KG1 (cell line): ENCODE results near the gene EPN2.
A peak's percentile ranks its signal among the peaks of the same experiment; 100 is the strongest.

Source experiments
- DNase-seq: peaks from one replicate; lab custom pipeline; 2025; lab: John Stamatoyannopoulos, UW

The EPN2 gene

GRCh38 chr17:19365833-19366636, 128.9 kb downstream of the EPN2 start:
- DNase-seq: no peak

- no peak for DNase-seq
These were observed 129.4 kb downstream of the EPN2 start for GRCh38 chr17:19366637-19366972.

DNA sequence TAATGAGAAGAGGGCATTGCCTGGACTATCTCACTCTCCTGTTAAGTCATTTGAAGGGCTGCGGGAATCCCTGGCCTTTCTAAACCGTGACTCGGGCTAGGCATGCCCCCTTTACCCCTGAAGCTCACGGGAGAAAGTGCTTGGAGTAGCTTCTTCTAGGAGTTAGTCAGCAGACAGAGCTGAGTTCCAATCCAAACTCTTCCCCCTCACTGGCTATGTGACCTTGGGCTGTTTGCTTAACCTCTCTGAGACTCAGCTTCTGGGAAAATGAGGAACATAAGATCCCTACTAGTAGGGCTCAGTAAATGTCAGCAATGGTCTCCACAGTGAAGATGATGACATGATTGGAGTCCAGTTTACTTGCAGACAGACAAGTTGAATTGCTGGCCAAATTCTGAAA, 131.1 kb downstream of the EPN2 start:
- DNase-seq: no peak

- DNase-seq: no peak
These were observed 132.1 kb downstream of the EPN2 start for GRCh38 chr17:19369107-19369778.

- DNase-seq: no peak
These were observed 132.8 kb downstream of the EPN2 start for GRCh38 chr17:19369846-19370492.

- no peak for DNase-seq
These were observed 133.4 kb downstream of the EPN2 start for GRCh38 chr17:19370493-19370960.

DNA sequence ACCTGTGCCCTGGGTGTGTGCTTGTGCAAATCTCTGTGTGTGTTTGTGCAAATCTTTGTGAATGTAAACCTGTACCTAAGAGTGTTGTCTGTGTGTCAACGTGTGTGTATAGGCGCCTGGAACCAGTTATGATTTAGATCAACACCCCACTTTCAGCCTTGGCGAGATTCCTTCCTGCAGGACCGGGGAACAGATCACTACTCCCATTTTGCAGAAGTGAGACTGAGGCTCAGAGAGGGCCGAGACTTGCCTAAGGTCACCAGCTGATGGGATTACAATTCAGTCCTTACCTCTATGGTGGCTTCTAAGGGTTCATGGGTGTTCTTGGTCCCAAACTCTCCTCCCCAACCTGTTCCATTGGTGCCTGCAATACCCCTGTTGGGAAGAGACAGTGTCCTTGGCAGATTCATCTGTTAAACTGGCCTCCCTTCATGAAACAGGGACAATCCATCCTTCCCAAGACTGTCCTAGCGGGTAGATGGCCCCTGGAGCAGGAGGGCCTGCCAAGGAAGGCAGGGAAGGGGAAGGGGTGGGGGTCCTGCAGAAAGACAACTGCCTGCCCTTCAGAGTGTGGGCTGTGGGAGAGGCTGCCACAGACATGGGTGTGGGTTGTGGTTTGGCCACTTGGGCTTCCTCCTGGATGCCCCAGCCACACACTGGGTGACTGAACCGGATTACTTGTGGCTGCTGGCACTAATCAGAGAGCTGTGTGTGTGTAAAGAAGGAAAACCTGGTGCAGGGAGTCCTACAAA, 134.3 kb downstream of the EPN2 start:
- no peak for DNase-seq

DNA sequence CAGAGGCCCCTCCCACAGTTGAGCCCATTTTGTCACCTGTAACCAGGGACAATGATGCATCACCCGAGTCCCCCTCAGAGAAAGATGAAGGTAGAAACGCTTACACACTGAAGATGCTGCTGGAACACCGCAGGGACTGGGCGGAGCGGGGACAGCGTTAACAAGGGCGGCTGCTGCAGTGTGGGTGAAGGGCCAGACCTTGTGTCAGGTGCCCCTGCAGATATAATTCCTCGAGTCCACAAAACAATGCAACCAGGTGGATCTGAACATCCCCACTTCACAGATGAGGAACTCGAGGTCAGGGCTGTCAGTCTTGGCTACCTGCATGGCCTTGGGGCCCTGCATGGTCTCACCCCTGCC, 134.8 kb downstream of the EPN2 start:
- DNase-seq: no peak

DNA sequence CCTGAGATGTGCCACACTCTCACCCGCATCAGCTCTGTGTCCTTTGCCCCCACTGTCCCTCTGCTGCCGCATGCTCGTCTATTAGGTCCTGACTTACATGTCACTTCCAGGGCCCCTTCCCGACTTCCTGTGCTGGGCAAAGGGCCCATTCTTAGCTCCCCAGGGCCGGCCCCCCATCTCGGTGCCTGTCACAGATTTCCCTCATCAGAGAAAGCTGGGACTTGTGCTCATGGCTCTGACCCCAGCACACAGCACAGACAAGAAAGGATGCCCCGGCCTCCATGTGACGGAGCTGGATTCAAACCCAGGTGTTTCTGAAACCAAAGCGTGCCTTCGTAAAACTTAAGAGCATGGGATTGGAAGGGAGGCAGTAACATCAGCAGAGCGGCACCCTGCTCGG, 135.3 kb downstream of the EPN2 start:
- DNase-seq: no peak

DNA sequence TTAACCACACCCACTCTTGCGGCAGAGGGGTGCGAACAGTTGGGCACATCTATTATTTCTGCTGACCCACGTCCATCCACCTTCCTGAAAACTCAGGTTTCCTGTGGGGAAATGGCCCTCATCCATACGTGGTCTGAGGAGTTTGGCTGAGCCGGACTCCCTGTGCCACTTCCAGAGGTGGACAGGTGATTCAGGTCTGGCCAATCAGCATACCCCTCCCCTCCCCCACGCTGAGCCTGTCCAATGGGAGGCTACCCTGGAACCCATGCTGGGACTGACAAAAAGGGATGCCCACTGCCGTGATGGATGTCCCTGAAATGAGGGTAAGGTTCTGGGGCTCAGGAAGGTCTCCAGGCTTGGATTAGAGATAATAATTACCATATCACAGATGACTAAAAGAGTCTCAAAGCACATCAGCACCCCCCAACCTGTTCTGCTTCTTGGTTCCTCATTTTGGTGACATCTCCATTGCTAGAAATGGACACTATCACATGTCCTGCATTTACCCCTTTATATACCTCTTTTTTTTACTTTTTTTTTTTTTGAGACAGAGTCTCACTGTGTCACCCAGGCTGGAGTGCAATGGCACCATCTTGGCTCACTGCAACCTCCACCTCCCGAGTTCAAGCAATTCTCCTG, 135.8 kb downstream of the EPN2 start:
- DNase-seq: no peak

DNA sequence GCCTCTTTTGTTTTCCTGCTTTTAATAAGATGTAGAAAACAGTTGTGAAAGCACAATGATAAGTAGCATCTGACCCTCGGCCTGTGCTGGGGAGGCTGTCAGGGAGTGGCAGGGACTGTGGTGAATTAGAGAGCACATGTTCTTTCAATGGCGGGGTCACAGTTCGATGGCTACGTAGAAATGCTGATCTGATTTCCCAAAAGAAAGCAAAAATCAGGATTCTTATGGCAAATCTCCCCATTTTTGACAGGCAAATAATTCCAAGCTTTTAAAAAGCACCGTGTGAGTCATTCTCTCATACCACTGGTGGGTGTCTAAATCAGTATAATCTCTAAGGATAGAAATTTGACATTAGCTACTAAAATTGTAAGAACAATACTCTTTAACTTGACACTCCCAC, 137.0 kb downstream of the EPN2 start:
- DNase-seq: no peak

DNA sequence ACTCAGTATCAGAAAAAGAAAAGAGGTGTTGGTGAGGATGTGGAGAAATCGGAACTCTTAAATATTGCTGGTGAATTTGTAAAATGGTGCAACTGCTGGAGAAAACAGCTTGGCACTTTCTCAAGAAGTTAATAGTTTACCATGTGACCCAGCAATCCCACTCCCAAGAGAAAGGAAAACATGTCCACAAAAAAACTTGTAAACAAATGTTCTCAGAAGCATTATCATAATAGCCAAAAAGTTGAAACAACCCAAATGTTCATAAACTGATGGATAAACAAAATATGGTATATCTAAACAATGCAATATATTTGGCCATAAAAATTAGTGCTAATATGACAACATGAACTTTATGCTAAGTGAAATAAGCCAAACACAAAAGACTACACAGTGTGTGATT, 138.6 kb downstream of the EPN2 start:
- DNase-seq: no peak

- no peak for DNase-seq
These were observed 139.6 kb downstream of the EPN2 start for GRCh38 chr17:19376811-19377210.

GRCh38 chr17:19377602-19378415, 140.6 kb downstream of the EPN2 start:
- peak; percentile 86 for DNase-seq

DNA sequence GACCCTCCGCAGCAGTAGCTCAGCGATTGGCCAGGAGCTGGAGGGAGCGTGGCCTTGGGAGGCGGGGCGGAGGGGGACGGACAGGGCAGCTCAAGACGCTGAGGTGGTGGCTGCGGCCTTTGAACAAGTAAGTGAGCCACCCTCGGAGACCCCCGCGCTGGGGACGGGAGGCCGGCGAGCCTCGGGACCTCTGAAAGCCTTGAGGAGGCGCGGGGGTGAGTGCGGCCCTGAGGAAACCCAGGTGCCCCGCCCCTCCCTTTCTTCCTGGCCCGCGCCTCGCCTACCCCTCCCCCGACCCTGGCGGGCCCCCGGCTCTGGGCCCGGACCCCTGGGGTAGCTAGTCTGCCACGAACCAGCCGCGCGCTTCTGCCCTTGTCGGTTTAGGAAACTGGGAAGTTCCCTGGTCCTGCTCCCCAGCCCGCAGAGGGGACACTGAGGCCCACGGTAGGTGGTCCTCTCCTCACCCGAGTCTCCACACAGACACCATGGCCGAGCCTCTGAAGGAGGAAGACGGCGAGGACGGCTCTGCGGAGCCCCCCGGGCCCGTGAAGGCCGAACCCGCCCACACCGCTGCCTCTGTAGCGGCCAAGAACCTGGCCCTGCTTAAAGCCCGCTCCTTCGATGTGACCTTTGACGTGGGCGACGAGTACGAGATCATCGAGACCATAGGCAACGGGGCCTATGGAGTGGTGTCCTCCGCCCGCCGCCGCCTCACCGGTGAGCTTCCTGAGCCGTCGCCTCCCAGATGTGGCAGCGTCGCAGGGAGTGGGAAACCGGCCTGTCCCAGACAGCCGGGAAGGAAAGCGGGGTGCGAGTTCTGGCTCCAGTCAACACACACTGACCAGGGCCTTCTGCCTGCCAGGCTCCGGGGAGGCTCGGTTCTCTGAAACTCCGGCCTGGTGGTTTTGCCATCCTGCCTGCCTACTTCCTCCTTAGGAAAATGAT, 141.5 kb downstream of the EPN2 start, which contains the start of gene MAPK7:
Gene MAPK7, plus strand, starts transcription at position 83 of the 945 bp plus-strand sequence. Its CDS starts 403 bp downstream, at position 486.
- no peak for DNase-seq

- no peak for DNase-seq
These were observed 142.3 kb downstream of the EPN2 start for GRCh38 chr17:19379361-19380065.

GRCh38 chr17:19380481-19381301, 143.5 kb downstream of the EPN2 start:
- DNase-seq: no peak

DNA sequence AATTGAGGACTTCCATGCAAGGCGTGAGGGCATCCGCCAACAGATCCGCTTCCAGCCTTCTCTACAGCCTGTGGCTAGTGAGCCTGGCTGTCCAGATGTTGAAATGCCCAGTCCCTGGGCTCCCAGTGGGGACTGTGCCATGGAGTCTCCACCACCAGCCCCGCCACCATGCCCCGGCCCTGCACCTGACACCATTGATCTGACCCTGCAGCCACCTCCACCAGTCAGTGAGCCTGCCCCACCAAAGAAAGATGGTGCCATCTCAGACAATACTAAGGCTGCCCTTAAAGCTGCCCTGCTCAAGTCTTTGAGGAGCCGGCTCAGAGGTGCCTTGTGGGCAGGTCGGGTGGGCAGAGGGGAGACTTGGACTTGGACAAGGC, 144.2 kb downstream of the EPN2 start:
- DNase-seq: no peak
